ENCODE measurements around the gene KRTAP9-4.
"Not testable (repeated sequence)": the region's sequence is repeated elsewhere in the genome, so short reads cannot be mapped to it uniquely, and the experiment has no call there.

Gene KRTAP9-4

GRCh38 chr17:41249637-41250240, at the start of gene KRTAP9-4:
TSS of gene KRTAP9-4 (plus strand) at chr17:41249687. CDS start at chr17:41249721, 34 bp downstream.
- not testable (repeated sequence) for DNase-seq

GRCh38 chr17:41211845-41212466, 37.5 kb upstream of the KRTAP9-4 start:
- DNase-seq = peak; percentile 78

GRCh38 chr17:41212524-41213169, 36.8 kb upstream of the KRTAP9-4 start:
- DNase-seq = peak; percentile 80

GRCh38 chr17:41215681-41216080, 33.8 kb upstream of the KRTAP9-4 start:
- DNase-seq = no peak

GRCh38 chr17:41223821-41224220, 25.7 kb upstream of the KRTAP9-4 start:
- no peak for DNase-seq

- DNase-seq = no peak
Observed at GRCh38 chr17:41226051-41226450, 23.4 kb upstream of the KRTAP9-4 start.

- DNase-seq = not testable (repeated sequence)
Observed at GRCh38 chr17:41226598-41227095, 22.8 kb upstream of the KRTAP9-4 start, which contains the start of gene KRTAP9-2. TSS of gene KRTAP9-2 (plus strand) at chr17:41226648. CDS start at chr17:41226655, 7 bp downstream.

GRCh38 chr17:41230094-41230493, 19.4 kb upstream of the KRTAP9-4 start:
- DNase-seq = no peak

GRCh38 chr17:41231731-41232130, 17.8 kb upstream of the KRTAP9-4 start:
- no peak for DNase-seq

- DNase-seq = not testable (repeated sequence)
Observed at GRCh38 chr17:41232399-41233105, 16.9 kb upstream of the KRTAP9-4 start, which contains the start of gene KRTAP9-3. TSS of gene KRTAP9-3 (plus strand) at chr17:41232449. CDS start at chr17:41232502, 53 bp downstream.

GRCh38 chr17:41237116-41237515, 12.4 kb upstream of the KRTAP9-4 start:
- not testable (repeated sequence) for DNase-seq

- DNase-seq = not testable (repeated sequence)
Observed at GRCh38 chr17:41237949-41238437, 11.5 kb upstream of the KRTAP9-4 start, which contains the start of gene KRTAP9-8. TSS of gene KRTAP9-8 (plus strand) at chr17:41237999. CDS start at chr17:41238052, 53 bp downstream.

- not testable (repeated sequence) for DNase-seq
Observed at GRCh38 chr17:41246995-41247787, 2.3 kb upstream of the KRTAP9-4 start.

GRCh38 chr17:41251261-41251660, 1.8 kb downstream of the KRTAP9-4 start:
- DNase-seq = no peak

- no peak for DNase-seq
Observed at GRCh38 chr17:41254861-41255260, 5.4 kb downstream of the KRTAP9-4 start.

- DNase-seq = not testable (repeated sequence)
Observed at GRCh38 chr17:41255381-41256290, 6.1 kb downstream of the KRTAP9-4 start, which contains the start of gene KRTAP9-9. TSS of gene KRTAP9-9 (plus strand) at chr17:41255384.

- DNase-seq = no peak
Observed at GRCh38 chr17:41256291-41256685, 6.8 kb downstream of the KRTAP9-4 start.

- no peak for DNase-seq
Observed at GRCh38 chr17:41258406-41258805, 8.9 kb downstream of the KRTAP9-4 start.

- no peak for DNase-seq
Observed at GRCh38 chr17:41263212-41263611, 13.7 kb downstream of the KRTAP9-4 start.

GRCh38 chr17:41264599-41264998, 15.1 kb downstream of the KRTAP9-4 start:
- no peak for DNase-seq

- DNase-seq = no peak
Observed at GRCh38 chr17:41265078-41265477, 15.6 kb downstream of the KRTAP9-4 start, which contains the start of gene KRTAP9-6. TSS of gene KRTAP9-6 (plus strand) at chr17:41265378. CDS start at chr17:41265378, 0 bp downstream.

Data from COR-L47 (cell line).